DND-41 (cell line): ENCODE measurements around the gene DHFR2.

Source experiments
- ATAC-seq: fragments of 200-7000 bp; cut with Tn5 transposase; 3 replicates; pipeline ENCODE4 v1.9.1; 2021; ENCODE audit warnings: low read depth; ENCODE audit not compliant: insufficient read depth
- DNase-seq: peaks from one replicate; pipeline ENCODE4 v3.0.0-alpha.2; 2020
- H2AFZ ChIP-seq: 2 replicates; pipeline ENCODE4 v1.6.0; 2012; ENCODE audit warnings: low read depth, low read length
- H3K27ac ChIP-seq: 2 replicates; pipeline ENCODE4 v1.5.1; 2012; ENCODE audit warnings: low read length, inconsistent platforms
- H3K27me3 ChIP-seq: fragments of 200-600 bp; sonication (generic); 2 replicates; pipeline ENCODE4 v1.6.0; 2012; ENCODE audit warnings: low read length, mild to moderate bottlenecking, inconsistent platforms; ENCODE audit not compliant: insufficient read depth, poor library complexity
- H3K36me3 ChIP-seq: 2 replicates; pipeline ENCODE4 v1.5.1; 2012; ENCODE audit warnings: low read length, inconsistent platforms; ENCODE audit not compliant: insufficient read depth
- H3K4me1 ChIP-seq: 2 replicates; pipeline ENCODE4 v1.5.1; 2012; ENCODE audit warnings: mild to moderate bottlenecking, low read length; ENCODE audit not compliant: insufficient read depth
- H3K4me2 ChIP-seq: 2 replicates; pipeline ENCODE4 v1.6.0; 2012; ENCODE audit warnings: mild to moderate bottlenecking, moderate library complexity, low read length, inconsistent platforms; ENCODE audit not compliant: insufficient read depth
- H3K4me3 ChIP-seq, 2 experiments: fragments of 200-600 bp in 1 of 2; shearing (Covaris generic) in 1 of 2; 2 replicates each; pipeline ENCODE4 v1.5.1; 2012 to 2016; ENCODE audit warnings: inconsistent platforms in 2 of 2, low read length in 2 of 2, mild to moderate bottlenecking in 2 of 2, low read depth in 1 of 2, moderate library complexity in 1 of 2
- H3K79me2 ChIP-seq: 2 replicates; pipeline ENCODE4 v1.6.0; 2012; ENCODE audit warnings: low read length, inconsistent platforms; ENCODE audit not compliant: insufficient read depth
- H3K9ac ChIP-seq: 2 replicates; pipeline ENCODE4 v1.6.0; 2012; ENCODE audit warnings: low read depth, mild to moderate bottlenecking, inconsistent platforms, low read length, moderate library complexity
- H3K9me3 ChIP-seq: 2 replicates; pipeline ENCODE4 v1.5.1; 2012; ENCODE audit warnings: low read length, moderate library complexity, mild to moderate bottlenecking, inconsistent platforms; ENCODE audit not compliant: insufficient read depth, severe bottlenecking
- H4K20me1 ChIP-seq: 2 replicates; pipeline ENCODE4 v1.6.0; 2012; ENCODE audit warnings: low read length; ENCODE audit not compliant: insufficient read depth
- EZH2 ChIP-seq: IDR thresholded peaks from 3 replicates; pipeline ENCODE4 v1.6.1; 2012; ENCODE audit warnings: borderline replicate concordance, low read depth, mild to moderate bottlenecking, moderate library complexity, low read length, inconsistent platforms; ENCODE audit not compliant: severe bottlenecking
- TF ChIP-seq, protein P1 (sequence below): IDR thresholded peaks from 2 replicates; pipeline ENCODE4 v1.5.1; 2012; ENCODE audit warnings: borderline replicate concordance, low read length, moderate library complexity, mild to moderate bottlenecking; ENCODE audit not compliant: poor library complexity, severe bottlenecking; ENCODE audit errors: extremely low read depth

DHFR2 gene

DNA sequence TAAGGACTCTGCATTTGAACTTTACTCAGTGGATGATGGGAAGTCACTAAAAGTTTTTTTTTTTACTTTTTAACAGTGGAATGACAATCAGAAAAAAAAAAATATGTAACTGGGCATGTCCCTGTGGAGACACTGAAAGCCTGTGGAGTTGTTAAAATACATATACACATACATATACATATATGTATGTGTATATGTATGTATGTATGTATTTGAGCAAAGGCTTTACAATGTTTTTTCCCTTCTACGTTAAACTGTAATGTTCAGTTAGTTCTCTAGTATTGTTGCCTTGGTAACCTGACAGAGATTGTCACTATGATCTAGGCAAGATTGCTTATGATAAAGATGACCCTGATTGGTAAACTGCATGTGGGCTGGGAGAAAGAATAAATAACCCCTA, 30.4 kb upstream of the DHFR2 start:
- Histone ChIP-seq H3K36me3 (peaks cover 43% of the 10 kb centered on the region), H3K27ac (no peak overlapping the region), H3K9ac (no peak overlapping the region), H3K27me3 (no peaks in the 10 kb centered on the region), H2AFZ (no peak overlapping the region), H4K20me1 (no peaks in the 10 kb centered on the region; the same call in 1 of the 2 replicates), H3K4me3 (no peak overlapping the region), H3K4me1 (no peaks in the 10 kb centered on the region), H3K4me2 (no peak overlapping the region), H3K79me2 (no peaks in the 10 kb centered on the region), H3K9me3 (no peaks in the 10 kb centered on the region)
- TF ChIP-seq, protein P1, sequence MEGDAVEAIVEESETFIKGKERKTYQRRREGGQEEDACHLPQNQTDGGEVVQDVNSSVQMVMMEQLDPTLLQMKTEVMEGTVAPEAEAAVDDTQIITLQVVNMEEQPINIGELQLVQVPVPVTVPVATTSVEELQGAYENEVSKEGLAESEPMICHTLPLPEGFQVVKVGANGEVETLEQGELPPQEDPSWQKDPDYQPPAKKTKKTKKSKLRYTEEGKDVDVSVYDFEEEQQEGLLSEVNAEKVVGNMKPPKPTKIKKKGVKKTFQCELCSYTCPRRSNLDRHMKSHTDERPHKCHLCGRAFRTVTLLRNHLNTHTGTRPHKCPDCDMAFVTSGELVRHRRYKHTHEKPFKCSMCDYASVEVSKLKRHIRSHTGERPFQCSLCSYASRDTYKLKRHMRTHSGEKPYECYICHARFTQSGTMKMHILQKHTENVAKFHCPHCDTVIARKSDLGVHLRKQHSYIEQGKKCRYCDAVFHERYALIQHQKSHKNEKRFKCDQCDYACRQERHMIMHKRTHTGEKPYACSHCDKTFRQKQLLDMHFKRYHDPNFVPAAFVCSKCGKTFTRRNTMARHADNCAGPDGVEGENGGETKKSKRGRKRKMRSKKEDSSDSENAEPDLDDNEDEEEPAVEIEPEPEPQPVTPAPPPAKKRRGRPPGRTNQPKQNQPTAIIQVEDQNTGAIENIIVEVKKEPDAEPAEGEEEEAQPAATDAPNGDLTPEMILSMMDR, result no peak
- TF ChIP-seq EZH2, result no peak
- DNase-seq, result no peak
- ATAC-seq, result no peak

DNA sequence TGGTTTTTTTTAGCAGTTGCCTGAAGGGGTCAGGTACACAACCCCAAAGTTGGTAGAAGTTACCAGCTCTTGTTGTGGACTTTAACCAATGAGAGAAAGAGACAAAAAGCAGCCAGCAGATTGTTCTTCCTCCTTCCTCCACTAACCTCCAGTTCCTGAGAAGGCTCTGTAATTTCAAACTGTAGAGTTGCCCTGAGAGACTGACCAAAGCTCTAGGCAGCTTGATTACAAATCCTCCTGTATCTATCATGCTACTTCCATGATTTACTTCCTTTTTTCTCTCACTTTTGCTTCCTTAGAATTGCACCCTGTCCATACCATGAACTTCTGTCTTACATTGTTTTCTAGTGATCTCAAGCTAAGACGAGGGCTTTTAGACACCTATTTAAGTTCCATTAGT, 29.4 kb upstream of the DHFR2 start:
- Histone ChIP-seq H3K9ac (no peak overlapping the region), H3K27me3 (no peaks in the 10 kb centered on the region), H3K9me3 (no peaks in the 10 kb centered on the region), H3K79me2 (no peaks in the 10 kb centered on the region), H2AFZ (no peak overlapping the region), H3K27ac (no peak overlapping the region), H4K20me1 (no peaks in the 10 kb centered on the region; the same call in 1 of the 2 replicates), H3K4me2 (no peak overlapping the region), H3K4me1 (no peaks in the 10 kb centered on the region), H3K36me3 (peaks cover 40% of the 10 kb centered on the region), H3K4me3 (no peak overlapping the region)
- ATAC-seq (no peak), DNase-seq (no peak)
- no peak for TF ChIP-seq EZH2
- TF ChIP-seq, protein P1, result no peak

- H3K4me3 ChIP-seq, result no peak overlapping the region
- H3K27ac ChIP-seq, result no peak overlapping the region
- no peaks in the 10 kb centered on the region for H3K79me2 ChIP-seq
- no peak overlapping the region for H3K4me2 ChIP-seq
- no peaks in the 10 kb centered on the region for H3K4me1 ChIP-seq
- H3K36me3 ChIP-seq, result peaks cover 36% of the 10 kb centered on the region; the same call in 1 of the 2 replicates
- no peak for ATAC-seq
- no peak overlapping the region for H3K9ac ChIP-seq
- no peak for DNase-seq
- no peaks in the 10 kb centered on the region; the same call in 1 of the 2 replicates for H4K20me1 ChIP-seq
- H3K9me3 ChIP-seq, result no peaks in the 10 kb centered on the region
- H3K27me3 ChIP-seq, result no peaks in the 10 kb centered on the region
- H2AFZ ChIP-seq, result no peak overlapping the region
- TF ChIP-seq, protein P1, result no peak
- TF ChIP-seq EZH2, result no peak
Observed at GRCh38 chr3:94089126-94089525, 26.4 kb upstream of the DHFR2 start.

DNA sequence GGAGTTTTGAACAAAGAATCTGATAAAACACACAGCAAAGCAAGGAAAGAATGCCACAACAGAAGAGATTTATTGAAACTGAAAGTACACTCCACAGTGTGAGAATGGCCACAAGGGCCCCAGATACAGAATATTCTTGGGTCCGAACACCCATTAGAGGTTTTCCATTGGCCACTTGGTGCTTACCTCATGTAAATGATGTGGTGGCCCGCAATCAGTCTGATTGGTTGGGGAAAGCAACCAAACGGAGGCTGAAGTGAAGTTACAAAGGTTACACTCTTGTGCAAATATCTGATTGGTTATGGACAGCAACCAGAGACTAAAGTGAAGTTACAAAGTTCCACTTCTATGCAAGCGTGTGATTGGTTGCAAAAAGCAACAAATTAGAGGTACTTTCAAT, 20.5 kb upstream of the DHFR2 start:
- Histone ChIP-seq H3K4me3 (no peak overlapping the region), H3K9me3 (no peaks in the 10 kb centered on the region), H3K79me2 (peaks cover 5% of the 10 kb centered on the region), H3K9ac (no peak overlapping the region), H3K27ac (no peak overlapping the region), H3K27me3 (no peaks in the 10 kb centered on the region), H3K4me1 (no peaks in the 10 kb centered on the region), H3K36me3 (peaks cover 22% of the 10 kb centered on the region; the same call in 1 of the 2 replicates), H3K4me2 (no peak overlapping the region), H2AFZ (no peak overlapping the region), H4K20me1 (no peaks in the 10 kb centered on the region)
- DNase-seq, result no peak
- ATAC-seq, result peak; percentile 49; the same call in 2 of the 3 replicates
- TF ChIP-seq, protein P1, result no peak
- TF ChIP-seq EZH2, result no peak
